GM20431 (cell line): ENCODE measurements around the gene UBTF.

ENCODE experiments used
- in situ Hi-C: fragments of 300-500 bp; cut with MseI, MboI; formaldehyde crosslinking; loops from one replicate; pipeline ENCODE4 v1.15.0; 2020; ENCODE audit warnings: low sequenced_read_pairs; ENCODE audit not compliant: unreplicated experiment

Gene UBTF

DNA sequence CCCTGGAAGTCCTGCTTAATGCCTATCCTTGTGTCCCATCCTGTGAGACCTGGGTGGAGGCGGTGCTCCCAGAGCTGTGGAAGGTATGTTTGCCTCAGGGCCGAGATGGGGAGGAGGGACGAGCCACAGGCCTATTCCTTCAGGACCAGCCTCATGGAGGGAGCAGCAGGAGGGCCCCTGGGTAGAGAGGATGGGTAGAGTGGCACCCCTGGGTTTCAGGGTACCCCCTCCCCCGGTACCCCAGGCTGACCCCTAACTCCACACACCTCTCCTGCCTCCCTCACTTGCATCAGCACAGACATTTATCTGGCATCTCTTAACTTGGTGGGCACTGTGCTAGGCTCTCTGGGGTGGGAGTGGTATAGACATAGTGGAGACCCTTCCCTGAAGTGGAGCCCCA is 41.8 kb downstream of the UBTF start:
- in situ Hi-C loops = no loop called here

- in situ Hi-C loops = no loop called here
These were observed 42.6 kb downstream of the UBTF start for GRCh38 chr17:44176671-44177501.

DNA sequence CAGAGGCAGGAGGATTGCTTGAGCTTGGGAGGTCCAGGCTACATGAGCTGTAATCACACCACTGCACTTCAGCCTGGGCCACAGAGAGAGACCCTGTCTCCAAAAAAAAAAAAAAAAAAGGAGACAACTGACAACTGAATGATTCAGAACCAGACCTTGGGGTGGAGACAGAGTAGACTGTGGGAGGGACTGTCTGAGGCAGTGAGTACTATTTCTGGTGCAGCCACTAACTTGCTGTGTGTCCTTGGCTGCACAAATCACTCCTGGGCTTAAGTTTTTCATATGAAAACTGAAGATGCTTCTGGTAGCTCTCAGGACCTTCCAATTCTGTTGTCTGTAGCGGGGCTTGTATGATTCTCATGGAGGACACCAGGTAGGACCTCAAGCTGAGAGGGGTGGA is 43.2 kb downstream of the UBTF start:
- in situ Hi-C loops = no loop called here

DNA sequence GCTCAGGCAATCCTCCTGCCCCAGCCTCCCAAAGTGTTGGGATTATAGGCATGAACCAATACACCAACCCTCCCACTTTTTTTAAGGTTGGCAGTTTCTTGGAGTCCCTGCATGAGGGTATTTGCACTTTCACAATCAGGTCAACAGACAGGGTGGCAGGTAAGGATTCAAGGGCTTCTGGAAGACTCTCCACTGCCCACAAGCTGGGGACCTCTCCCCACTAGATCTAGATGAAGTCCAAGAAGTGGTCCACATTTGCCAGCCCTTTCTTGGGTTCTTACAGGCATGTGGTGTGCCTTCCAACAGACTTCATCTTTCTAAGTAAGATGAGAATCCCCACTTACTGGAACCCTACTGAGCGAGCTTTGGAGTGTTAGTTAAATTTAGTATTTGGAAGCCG is 45.0 kb downstream of the UBTF start:
- in situ Hi-C loops = no loop called here

DNA sequence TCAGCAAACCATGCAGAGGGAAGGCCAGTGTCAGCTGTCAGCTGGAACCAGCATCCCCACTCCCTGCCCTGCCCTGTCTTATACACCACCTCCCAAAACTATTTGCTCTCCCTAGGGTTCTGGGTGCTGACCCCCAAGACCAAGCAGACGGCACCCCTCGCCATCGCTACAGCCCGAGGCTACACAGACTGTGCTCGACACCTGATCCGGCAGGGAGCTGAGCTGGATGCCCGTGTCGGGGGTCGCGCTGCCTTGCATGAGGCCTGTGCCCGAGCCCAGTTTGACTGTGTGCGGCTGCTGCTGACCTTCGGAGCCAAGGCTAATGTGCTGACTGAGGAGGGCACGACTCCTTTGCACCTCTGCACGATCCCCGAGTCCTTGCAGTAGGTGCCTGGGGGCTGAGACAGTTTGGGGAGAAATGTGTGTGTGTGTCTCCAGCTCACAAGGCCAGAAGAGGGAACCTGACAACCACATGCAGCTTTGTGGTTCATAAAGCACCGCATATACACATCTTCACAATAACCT is 47.5 kb downstream of the UBTF start:
- in situ Hi-C loops = no loop called here

DNA sequence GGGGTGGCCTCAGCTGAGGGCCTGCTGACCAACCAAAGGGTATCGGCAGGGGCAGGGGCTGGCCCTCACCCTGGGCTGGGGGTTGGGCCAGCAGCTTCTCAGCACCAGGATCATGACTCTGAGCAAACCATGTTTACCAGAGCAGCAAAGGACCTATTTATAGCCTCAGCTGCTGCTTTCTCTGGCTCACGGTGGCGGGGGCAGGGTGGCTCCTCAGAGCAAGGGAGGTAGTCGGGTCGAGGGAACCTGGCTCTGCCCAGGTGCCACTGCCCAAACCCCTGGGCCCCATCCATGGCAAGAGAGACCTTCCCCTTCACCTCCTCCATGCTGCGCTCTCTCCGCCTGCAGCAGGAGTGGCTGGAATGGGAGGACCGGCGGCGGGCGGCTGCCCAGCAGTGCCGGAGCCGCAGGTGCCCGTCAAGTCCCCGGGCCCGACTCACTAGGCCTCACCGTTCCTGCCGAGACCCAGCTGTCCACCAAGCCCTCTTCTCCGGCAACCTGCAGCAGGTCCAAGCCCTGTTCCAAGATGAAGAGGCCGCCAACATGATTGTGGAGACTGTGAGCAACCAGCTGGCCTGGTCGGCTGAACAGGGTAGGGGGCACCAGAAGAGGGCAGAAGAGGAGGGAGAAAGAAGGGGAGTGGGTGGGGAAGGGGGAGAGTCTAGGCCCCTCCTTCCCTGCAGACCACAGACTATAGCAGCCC is 48.8 kb downstream of the UBTF start, which contains the start of gene ASB16:
Gene ASB16, plus strand, starts transcription at position 206 of the 703 bp plus-strand sequence. Its CDS starts 86 bp downstream, at position 292.
- in situ Hi-C loops = no loop called here

DNA sequence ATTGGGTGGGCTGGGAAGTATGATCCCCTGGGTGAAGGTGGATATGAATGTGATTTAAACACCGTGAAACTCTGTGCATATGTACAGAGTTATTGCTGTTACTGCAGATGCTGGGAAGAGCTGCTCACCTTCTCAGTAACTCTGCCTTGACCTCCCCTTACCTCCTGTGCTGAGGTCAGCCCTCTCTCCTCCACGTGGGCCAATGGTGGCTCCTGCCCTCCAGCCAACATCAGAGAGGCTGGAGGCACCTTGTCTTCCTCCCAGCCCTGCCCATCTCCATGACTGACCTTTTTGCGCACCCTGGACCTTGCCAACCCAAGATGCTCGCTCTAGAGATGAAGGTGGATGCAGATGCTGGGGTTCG is 49.4 kb downstream of the UBTF start:
- in situ Hi-C loops = no loop called here

- in situ Hi-C loops = no loop called here
These were observed 52.2 kb downstream of the UBTF start for GRCh38 chr17:44167181-44167861.

- in situ Hi-C loops = no loop called here
These were observed 55.0 kb downstream of the UBTF start for GRCh38 chr17:44164476-44164875.

DNA sequence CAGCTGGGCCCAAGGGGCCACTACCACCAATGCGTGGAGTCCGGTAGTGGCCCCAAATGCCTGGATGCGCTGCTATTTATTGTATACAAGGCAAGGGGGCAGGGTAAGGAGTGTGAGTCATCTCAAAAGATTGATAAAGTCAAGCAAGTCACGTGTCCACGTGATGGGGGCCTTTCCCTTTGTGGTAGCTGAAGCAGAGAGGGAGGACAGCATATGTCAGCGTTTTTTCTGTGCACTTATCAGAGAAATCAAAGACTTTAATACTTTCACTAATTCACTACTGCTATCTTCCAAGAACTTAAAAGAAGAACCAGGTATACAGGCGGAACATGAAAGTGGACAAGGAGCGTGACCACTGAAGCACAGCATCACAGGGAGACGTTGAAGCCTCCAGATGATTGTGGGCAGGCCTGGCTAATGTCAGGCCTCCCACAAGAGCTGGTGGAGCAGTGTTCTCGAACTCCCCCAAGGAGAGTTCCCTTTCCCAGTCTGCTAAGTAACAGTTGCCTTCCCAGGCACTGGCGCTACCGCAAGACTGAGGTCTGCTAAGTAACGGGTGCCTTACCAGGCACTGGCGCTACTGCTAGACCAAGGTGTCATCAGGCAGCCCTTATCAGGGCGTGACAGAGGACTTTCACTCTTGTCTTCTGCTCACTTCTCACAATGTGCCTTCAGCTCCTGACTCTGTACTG is 59.8 kb downstream of the UBTF start:
- in situ Hi-C loops = no loop called here

GRCh38 chr17:44155488-44155887 is 64.0 kb downstream of the UBTF start:
- in situ Hi-C loops = no loop called here
